Ovary (tissue), 3 donors: ENCODE measurements around the gene TMEM41B.

ENCODE experiments used
- POLR2A ChIP-seq: fragments of 450-650 bp; IDR thresholded peaks from one replicate; pipeline ENCODE4 v1.6.1; 2017; ENCODE audit warnings: antibody characterized with exemption, mild to moderate bottlenecking, moderate library complexity
- TF ChIP-seq, protein P1 (sequence below), 3 donors: fragments of 450-650 bp in 2 of 3; fragments of 200-600 bp in 1 of 3; IDR thresholded peaks; one replicate each; pipeline versions ENCODE4 v1.5.1 to v1.8.0; 2016 to 2022; ENCODE audit warnings: antibody characterized with exemption in 3 of 3, mild to moderate bottlenecking in 1 of 3
- donor health status: DM: no; HTN: no; CAD: no.

DNA sequence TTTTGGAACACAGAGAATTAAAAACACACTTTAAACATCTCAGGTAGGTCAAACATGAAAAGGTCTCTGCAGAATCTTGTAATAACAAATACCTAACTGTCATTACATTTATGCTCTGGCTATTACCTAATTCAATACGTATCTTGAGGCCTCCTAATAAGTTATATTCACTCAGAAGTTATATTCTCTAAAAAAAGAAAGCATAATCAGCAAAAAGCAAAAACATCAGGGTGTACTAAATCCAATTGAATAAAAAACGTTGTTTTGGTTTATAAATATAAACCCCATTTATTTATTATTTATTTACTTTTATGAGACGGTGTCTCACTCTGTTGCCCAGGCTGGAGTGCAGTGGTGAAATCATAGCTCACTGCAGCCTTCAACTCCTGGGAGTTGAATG lies 10.2 kb downstream of the TMEM41B start:
- TF ChIP-seq, protein P1, sequence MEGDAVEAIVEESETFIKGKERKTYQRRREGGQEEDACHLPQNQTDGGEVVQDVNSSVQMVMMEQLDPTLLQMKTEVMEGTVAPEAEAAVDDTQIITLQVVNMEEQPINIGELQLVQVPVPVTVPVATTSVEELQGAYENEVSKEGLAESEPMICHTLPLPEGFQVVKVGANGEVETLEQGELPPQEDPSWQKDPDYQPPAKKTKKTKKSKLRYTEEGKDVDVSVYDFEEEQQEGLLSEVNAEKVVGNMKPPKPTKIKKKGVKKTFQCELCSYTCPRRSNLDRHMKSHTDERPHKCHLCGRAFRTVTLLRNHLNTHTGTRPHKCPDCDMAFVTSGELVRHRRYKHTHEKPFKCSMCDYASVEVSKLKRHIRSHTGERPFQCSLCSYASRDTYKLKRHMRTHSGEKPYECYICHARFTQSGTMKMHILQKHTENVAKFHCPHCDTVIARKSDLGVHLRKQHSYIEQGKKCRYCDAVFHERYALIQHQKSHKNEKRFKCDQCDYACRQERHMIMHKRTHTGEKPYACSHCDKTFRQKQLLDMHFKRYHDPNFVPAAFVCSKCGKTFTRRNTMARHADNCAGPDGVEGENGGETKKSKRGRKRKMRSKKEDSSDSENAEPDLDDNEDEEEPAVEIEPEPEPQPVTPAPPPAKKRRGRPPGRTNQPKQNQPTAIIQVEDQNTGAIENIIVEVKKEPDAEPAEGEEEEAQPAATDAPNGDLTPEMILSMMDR (IDR thresholded peaks at IDR 0.05), result no peak
- TF ChIP-seq POLR2A, result no peak
